SK-N-SH (cell line): Measurements from ENCODE around the gene OR10H2. TPM values are rescaled to one million over a fixed set of nuclear protein-coding genes. Genes with fewer than 3 reads are reported as not detected.
"Not testable (repeated sequence)": the region's sequence is repeated elsewhere in the genome, so short reads cannot be mapped to it uniquely, and the experiment has no call there.

Experiments used
- CTCF ChIA-PET: fragments of 300-600, 350-600 bp; formaldehyde crosslinking; extraction: SDS; loops from one replicate; lab custom pipeline; 2021; lab: Yijun Ruan, JAX
- POLR2A ChIA-PET: fragments of 350-600 bp; sonication (Branson Sonifier 250); formaldehyde crosslinking; extraction: SDS; loops from one replicate; lab custom pipeline; 2020; ENCODE audit warnings: antibody characterized with exemption, inconsistent platforms; lab: Yijun Ruan, JAX
- DNase-seq: peaks from one replicate; pipeline ENCODE4 v3.0.0; 2012
- H2AFZ ChIP-seq: fragments of 200-600 bp; sonication (generic); 2 replicates; pipeline ENCODE4 v1.8.1; 2016; ENCODE audit warnings: antibody characterized with exemption, mild to moderate bottlenecking, low read depth
- H3F3A ChIP-seq: fragments of 200-600 bp; sonication (generic); replicated peaks from 2 replicates; pipeline ENCODE3; 2016; ENCODE audit warnings: antibody characterized with exemption, mild to moderate bottlenecking; ENCODE audit not compliant: insufficient read depth
- H3K27ac ChIP-seq, 2 experiments: fragments of 200-500 bp in 1 of 2; fragments of 200-600 bp in 1 of 2; sonication (Bioruptor generic) in 1 of 2; sonication (generic), shearing (Covaris generic) in 1 of 2; 2 replicates each; pipeline versions ENCODE4 v1.5.1 to v1.6.1; 2014 to 2016; ENCODE audit warnings: low read depth in 2 of 2, inconsistent platforms in 1 of 2, low read length in 1 of 2, mild to moderate bottlenecking in 1 of 2, mixed read lengths in 1 of 2
- H3K27me3 ChIP-seq: fragments of 200-600 bp; sonication (generic), shearing (Covaris generic); 2 replicates; pipeline ENCODE4 v1.6.1; 2016; ENCODE audit warnings: mixed run types; ENCODE audit not compliant: insufficient read depth
- H3K36me3 ChIP-seq, 2 experiments: fragments of 200-500 bp in 1 of 2; fragments of 200-600 bp in 1 of 2; sonication (Bioruptor generic) in 1 of 2; sonication (generic) in 1 of 2; replicated peaks in 1 of 2; 2 replicates each; pipeline versions ENCODE3 to v1.5.1; 2014 to 2016; ENCODE audit warnings: low read length in 1 of 2, mild to moderate bottlenecking in 1 of 2; ENCODE audit not compliant: insufficient read depth in 2 of 2, control insufficient read depth in 1 of 2
- H3K4me1 ChIP-seq, 2 experiments: fragments of 200-500 bp in 1 of 2; fragments of 200-600 bp in 1 of 2; sonication (Bioruptor generic) in 1 of 2; sonication (generic), shearing (Covaris generic) in 1 of 2; 2 replicates each; pipeline versions ENCODE4 v1.5.1 to v1.6.1; 2014 to 2016; ENCODE audit warnings: low read depth in 1 of 2, low read length in 1 of 2, mixed run types in 1 of 2; ENCODE audit not compliant: insufficient read depth in 2 of 2, control insufficient read depth in 1 of 2
- H3K4me2 ChIP-seq: fragments of 200-600 bp; sonication (generic), shearing (Covaris generic); 2 replicates; pipeline ENCODE4 v1.6.1; 2017; ENCODE audit warnings: mixed run types
- H3K4me3 ChIP-seq, 2 experiments: fragments of 200-500 bp in 1 of 2; fragments of 200-600 bp in 1 of 2; sonication (Bioruptor generic) in 1 of 2; sonication (generic), shearing (Covaris generic) in 1 of 2; 2 replicates each; pipeline versions ENCODE4 v1.5.1 to v1.8.1; 2014 to 2016; ENCODE audit warnings: low read depth in 2 of 2, inconsistent platforms in 1 of 2, low read length in 1 of 2, mild to moderate bottlenecking in 1 of 2, mixed read lengths in 1 of 2, moderate library complexity in 1 of 2
- H3K79me2 ChIP-seq: fragments of 200-600 bp; sonication (generic); 2 replicates; pipeline ENCODE4 v1.8.1; 2017; ENCODE audit warnings: mild to moderate bottlenecking; ENCODE audit not compliant: insufficient read depth
- H3K9ac ChIP-seq: fragments of 200-600 bp; sonication (generic); 2 replicates; pipeline ENCODE4 v1.6.1; 2017; ENCODE audit warnings: mixed run types
- H3K9me2 ChIP-seq: fragments of 200-600 bp; sonication (generic); 2 replicates; pipeline ENCODE4 v1.6.1; 2017; ENCODE audit warnings: mixed run types
- H3K9me3 ChIP-seq: fragments of 200-600 bp; sonication (generic); 2 replicates; pipeline ENCODE4 v1.6.1; 2017; ENCODE audit warnings: mixed run types, mild to moderate bottlenecking, moderate library complexity
- H4K20me1 ChIP-seq: fragments of 200-600 bp; sonication (generic); 2 replicates; pipeline ENCODE4 v1.6.1; 2017; ENCODE audit warnings: mild to moderate bottlenecking, mixed run types; ENCODE audit not compliant: insufficient read depth
- CHD2 ChIP-seq: fragments of 150-350 bp; IDR thresholded peaks from 2 replicates; pipeline ENCODE4 v1.6.1; 2018; ENCODE audit warnings: low read length; ENCODE audit not compliant: partially characterized antibody
- FOXJ3 ChIP-seq: sonication (generic); formaldehyde crosslinking; IDR thresholded peaks from 2 replicates; pipeline ENCODE4 v1.5.1; 2020; ENCODE audit warnings: mild to moderate bottlenecking, missing genetic modification reagents
- GABPA ChIP-seq: IDR thresholded peaks from 2 replicates; pipeline ENCODE4 v1.4.0; 2012; ENCODE audit warnings: low read depth, mild to moderate bottlenecking
- GATA2 ChIP-seq: sonication (generic); formaldehyde crosslinking; IDR thresholded peaks from 2 replicates; pipeline ENCODE4 v1.5.0; 2020; ENCODE audit warnings: mild to moderate bottlenecking, missing genetic modification reagents
- MEF2A ChIP-seq: IDR thresholded peaks from 2 replicates; pipeline ENCODE4 v1.4.0; 2012; ENCODE audit warnings: low read depth, borderline replicate concordance
- SMC3 ChIP-seq: IDR thresholded peaks from 2 replicates; pipeline ENCODE4 v1.6.1; 2012; ENCODE audit warnings: low read depth, low read length, improper control_type of control experiment
- TCF12 ChIP-seq: IDR thresholded peaks from 2 replicates; pipeline ENCODE4 v1.4.0; 2012
- YY1 ChIP-seq: IDR thresholded peaks from 2 replicates; pipeline ENCODE4 v1.4.0; 2012; ENCODE audit warnings: low read depth, mild to moderate bottlenecking
- WGBS: methylation state at CpG from one replicate; pipeline ENCODE4 v1.1.6; 2017; ENCODE audit warnings: low lambda C conversion rate; 5-methylcytosine and 5-hydroxymethylcytosine counted together
- polyA plus RNA-seq, 3 experiments: library from polyadenylated mRNA; depleted of rRNA; stranded (reverse); fragments of >200 nt; gene quantifications; 2 replicates each; pipeline ENCODE4 v1.2.3, GENCODE V29; 2012
- TF ChIP-seq, protein P1 (sequence below): fragments of 200-600 bp; sonication (generic); IDR thresholded peaks from 2 replicates; pipeline ENCODE4 v1.6.1; 2017; ENCODE audit warnings: antibody characterized with exemption, mild to moderate bottlenecking, moderate library complexity

The OR10H2 gene
- polyA plus RNA-seq, 1 of the 3 experiments (the other 2 are of a cell fraction), result not detected

DNA sequence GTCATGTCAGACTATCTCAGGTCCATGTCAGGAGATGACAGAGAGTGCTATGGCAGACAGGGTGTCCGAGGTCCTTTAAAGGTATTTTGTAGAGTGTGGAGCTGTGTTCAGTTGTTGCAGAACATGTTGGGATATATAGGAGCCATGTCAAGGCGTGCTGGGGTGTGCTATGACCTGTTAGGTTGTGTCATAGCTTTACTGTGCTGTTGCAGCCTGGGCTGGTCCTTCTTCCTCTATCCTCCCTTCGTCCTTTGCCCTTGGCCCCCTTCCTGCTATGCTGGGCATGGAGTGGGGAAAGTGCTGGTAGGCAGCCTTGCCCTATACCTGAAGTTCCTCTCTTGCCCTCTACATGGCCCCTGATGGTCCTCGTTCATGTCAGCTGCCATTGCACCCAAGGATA is 48.0 kb upstream of the OR10H2 start:
- WGBS, result 0% methylated on average over 2 of the region's 4 CpGs

DNA sequence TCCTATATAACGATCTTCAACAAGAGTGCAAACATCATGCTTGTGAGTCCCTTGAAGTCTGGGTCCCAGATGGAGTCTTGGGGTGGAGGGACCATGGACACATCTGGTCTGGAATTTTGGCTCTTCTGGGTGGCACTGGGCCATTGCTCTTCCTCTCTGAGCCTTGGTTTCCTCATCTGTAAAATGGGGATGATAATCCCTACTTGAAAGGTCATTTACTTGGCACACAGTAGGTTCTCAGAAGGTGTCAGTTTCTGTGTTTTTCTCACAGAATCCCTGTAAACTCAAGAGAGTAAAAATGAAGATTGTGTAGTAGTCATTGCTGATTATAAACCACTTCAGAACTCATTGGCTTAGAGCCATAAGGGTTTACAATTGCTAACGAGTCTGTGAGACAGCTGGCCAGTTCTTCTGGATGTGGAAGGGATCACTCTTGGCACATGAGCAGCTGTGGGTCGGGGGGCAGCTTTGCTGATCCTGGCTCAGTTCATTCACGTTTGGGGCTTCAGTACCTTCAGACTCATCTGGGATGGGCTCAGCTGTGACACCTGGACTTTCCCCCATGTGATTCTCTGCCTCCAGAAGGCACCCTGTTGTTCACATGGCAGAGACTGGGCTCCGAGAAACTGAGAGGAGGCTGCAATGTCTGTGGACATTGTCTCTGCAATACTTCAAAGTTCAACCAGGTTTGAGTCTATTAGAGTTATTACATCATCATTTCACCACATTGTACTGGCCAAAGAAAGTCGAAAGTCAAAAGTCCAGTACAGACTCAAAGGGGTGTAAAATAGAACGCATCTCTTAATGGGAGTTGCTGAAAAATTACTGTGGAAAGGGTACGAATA is 47.1 kb upstream of the OR10H2 start:
- ChIA-PET CTCF (no interaction called here), POLR2A (no interaction called here)
- Histone ChIP-seq H3K36me3 (no peaks in the 10 kb centered on the region), H3K9me3 (no peaks in the 10 kb centered on the region), H3F3A (no peaks in the 10 kb centered on the region), H3K4me2 (no peak overlapping the region), H3K79me2 (no peaks in the 10 kb centered on the region), H3K9me2 (no peaks in the 10 kb centered on the region)
- DNase-seq, result no peak
- TF ChIP-seq GATA2 (CRISPR knock-in tag) (no peak), FOXJ3 (CRISPR knock-in tag) (no peak), GABPA (no peak), SMC3 (no peak), CHD2 (no peak)
- TF ChIP-seq, all 33 proteins: peak for 0
- WGBS, result 1% methylated on average over 7 of the region's 8 CpGs
- no peak overlapping the region for H3K9ac ChIP-seq
- no peak overlapping the region for H3K4me3 ChIP-seq
- H3K27me3 ChIP-seq, result no peaks in the 10 kb centered on the region
- no peak overlapping the region for H2AFZ ChIP-seq
- no peaks in the 10 kb centered on the region for H3K4me1 ChIP-seq
- no peaks in the 10 kb centered on the region for H4K20me1 ChIP-seq
- H3K27ac ChIP-seq, result no peak overlapping the region

More for the DNA sequence above, 48.0 kb upstream of the OR10H2 start:
- H3K4me2 ChIP-seq, H3K9ac ChIP-seq, H3K4me1 ChIP-seq, H3K27me3 ChIP-seq, CTCF ChIA-PET, H3K27ac ChIP-seq, H3K4me3 ChIP-seq, POLR2A ChIA-PET, H3K79me2 ChIP-seq, H3K9me2 ChIP-seq, H3F3A ChIP-seq, H2AFZ ChIP-seq, H3K36me3 ChIP-seq, DNase-seq, H4K20me1 ChIP-seq, H3K9me3 ChIP-seq: not testable (repeated sequence)

DNA sequence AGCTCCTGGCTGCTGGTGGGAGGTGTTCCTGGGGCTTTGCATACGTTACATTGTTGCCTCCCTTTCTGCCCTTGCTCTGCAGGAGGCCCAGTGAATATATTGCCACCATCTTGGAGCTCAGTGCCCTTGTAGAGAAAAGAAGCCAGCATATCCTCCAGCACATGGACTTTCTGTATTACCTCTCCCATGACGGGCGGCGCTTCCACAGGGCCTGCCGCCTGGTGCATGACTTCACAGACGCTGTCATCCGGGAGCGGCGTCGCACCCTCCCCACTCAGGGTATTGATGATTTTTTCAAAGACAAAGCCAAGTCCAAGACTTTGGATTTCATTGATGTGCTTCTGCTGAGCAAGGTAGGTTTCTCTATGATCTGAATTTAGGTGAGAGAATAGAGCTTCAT is 44.4 kb upstream of the OR10H2 start:
- DNase-seq, result no peak
- CTCF ChIA-PET, result no interaction called here

More for the DNA sequence above, 44.4 kb upstream of the OR10H2 start:
- WGBS, result 26% methylated on average over 10 of the region's 10 CpGs
- Histone ChIP-seq H3K27ac (no peak overlapping the region), H3K79me2 (no peaks in the 10 kb centered on the region), H3K4me1 (no peaks in the 10 kb centered on the region), H2AFZ (no peak overlapping the region)
- no peak for TF ChIP-seq YY1
- TF ChIP-seq, protein P1, sequence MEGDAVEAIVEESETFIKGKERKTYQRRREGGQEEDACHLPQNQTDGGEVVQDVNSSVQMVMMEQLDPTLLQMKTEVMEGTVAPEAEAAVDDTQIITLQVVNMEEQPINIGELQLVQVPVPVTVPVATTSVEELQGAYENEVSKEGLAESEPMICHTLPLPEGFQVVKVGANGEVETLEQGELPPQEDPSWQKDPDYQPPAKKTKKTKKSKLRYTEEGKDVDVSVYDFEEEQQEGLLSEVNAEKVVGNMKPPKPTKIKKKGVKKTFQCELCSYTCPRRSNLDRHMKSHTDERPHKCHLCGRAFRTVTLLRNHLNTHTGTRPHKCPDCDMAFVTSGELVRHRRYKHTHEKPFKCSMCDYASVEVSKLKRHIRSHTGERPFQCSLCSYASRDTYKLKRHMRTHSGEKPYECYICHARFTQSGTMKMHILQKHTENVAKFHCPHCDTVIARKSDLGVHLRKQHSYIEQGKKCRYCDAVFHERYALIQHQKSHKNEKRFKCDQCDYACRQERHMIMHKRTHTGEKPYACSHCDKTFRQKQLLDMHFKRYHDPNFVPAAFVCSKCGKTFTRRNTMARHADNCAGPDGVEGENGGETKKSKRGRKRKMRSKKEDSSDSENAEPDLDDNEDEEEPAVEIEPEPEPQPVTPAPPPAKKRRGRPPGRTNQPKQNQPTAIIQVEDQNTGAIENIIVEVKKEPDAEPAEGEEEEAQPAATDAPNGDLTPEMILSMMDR, result no peak
- TF ChIP-seq TCF12, result no peak
- no peak for TF ChIP-seq MEF2A
- TF ChIP-seq, all 33 proteins: peak for 0
- H3K9me2 ChIP-seq, result no peaks in the 10 kb centered on the region
- H3K36me3 ChIP-seq, result no peaks in the 10 kb centered on the region
- no peak overlapping the region for H3K4me3 ChIP-seq
- H3F3A ChIP-seq, result no peaks in the 10 kb centered on the region
- H4K20me1 ChIP-seq, result no peaks in the 10 kb centered on the region
- POLR2A ChIA-PET, result no interaction called here
- H3K4me2 ChIP-seq, result no peak overlapping the region
- H3K27me3 ChIP-seq, result no peaks in the 10 kb centered on the region
- H3K9me3 ChIP-seq, result no peaks in the 10 kb centered on the region
- H3K9ac ChIP-seq, result no peak overlapping the region
